K562 (cell line): Measurements from ENCODE around the gene RNU6-9. TPM values are rescaled to one million over a fixed set of nuclear protein-coding genes. Genes with fewer than 3 reads are reported as not detected.

ENCODE experiments used
- AFF4 ChIP-seq: sonication (generic); formaldehyde crosslinking; IDR thresholded peaks from 2 replicates; pipeline ENCODE4 v1.8.0; 2023; ENCODE audit warnings: mild to moderate bottlenecking, missing genetic modification reagents
- CREB5 ChIP-seq: fragments of 250-450 bp; sonication (Bioruptor Pico); IDR thresholded peaks from 2 replicates; pipeline ENCODE4 v1.5.0; 2020; ENCODE audit warnings: mild to moderate bottlenecking
- ETV6 ChIP-seq, 3 experiments: fragments of 150-350 bp in 1 of 3; sonication (generic) in 1 of 3; formaldehyde crosslinking in 1 of 3; IDR thresholded peaks; 2 replicates each; pipeline versions ENCODE4 v1.6.1 to v1.8.0; 2014 to 2022; ENCODE audit warnings: borderline replicate concordance in 2 of 3, low read depth in 2 of 3, antibody characterized with exemption in 1 of 3, low read length in 1 of 3, mild to moderate bottlenecking in 1 of 3, missing genetic modification reagents in 1 of 3
- FIP1L1 ChIP-seq: fragments of 200-400 bp; formaldehyde crosslinking; IDR thresholded peaks from 2 replicates; pipeline ENCODE4 v1.6.1; 2018; ENCODE audit warnings: mild to moderate bottlenecking, low read depth, low read length; ENCODE audit not compliant: poor library complexity, severe bottlenecking
- FOXJ3 ChIP-seq: sonication (generic); formaldehyde crosslinking; IDR thresholded peaks from 2 replicates; pipeline ENCODE4 v1.4.0; 2020; ENCODE audit warnings: mild to moderate bottlenecking, missing genetic modification reagents
- FOXK2 ChIP-seq, 2 experiments: fragments of 450-650 bp; IDR thresholded peaks in 1 of 2; conservative IDR thresholded peaks in 1 of 2; 2 replicates each; pipeline ENCODE4 v1.6.1; 2016; ENCODE audit warnings: low read depth in 2 of 2, mild to moderate bottlenecking in 1 of 2
- FOXM1 ChIP-seq, 2 experiments: fragments of 450-650 bp in 1 of 2; sonication (generic) in 1 of 2; formaldehyde crosslinking in 1 of 2; IDR thresholded peaks; 2 replicates each; pipeline versions ENCODE4 v1.6.1 to v1.9.0; 2017 to 2022; ENCODE audit warnings: low read depth in 2 of 2, mild to moderate bottlenecking in 2 of 2, missing genetic modification reagents in 1 of 2, moderate library complexity in 1 of 2
- HMGN3 ChIP-seq: IDR thresholded peaks from 2 replicates; pipeline ENCODE4 v1.6.1; 2011; ENCODE audit warnings: borderline replicate concordance, low read depth, mild to moderate bottlenecking, mixed read lengths, low read length; ENCODE audit not compliant: insufficient read length; ENCODE audit errors: extremely low read depth
- ILK ChIP-seq: fragments of 450-650 bp; IDR thresholded peaks from 2 replicates; pipeline ENCODE4 v1.6.1; 2016; ENCODE audit warnings: missing genetic modification characterization, low read depth, mild to moderate bottlenecking, missing compliant biosample characterization, moderate library complexity, borderline replicate concordance
- NFIX ChIP-seq: fragments of 250-450 bp; sonication (Bioruptor Pico); IDR thresholded peaks from 2 replicates; pipeline ENCODE4 v1.4.0; 2020; ENCODE audit warnings: low read depth, mild to moderate bottlenecking, moderate library complexity
- PTRF ChIP-seq: fragments of 450-650 bp; IDR thresholded peaks from 2 replicates; pipeline ENCODE4 v1.6.1; 2016; ENCODE audit warnings: mild to moderate bottlenecking, missing genetic modification characterization, missing compliant biosample characterization
- SIX5 ChIP-seq, 2 experiments: IDR thresholded peaks; 2 replicates each; pipeline ENCODE4 v1.6.1; 2011; ENCODE audit warnings: low read length in 2 of 2, borderline replicate concordance in 1 of 2, low read depth in 1 of 2, mild to moderate bottlenecking in 1 of 2, moderate library complexity in 1 of 2; ENCODE audit not compliant: insufficient read depth in 1 of 2
- SMAD1 ChIP-seq: fragments of 150-350 bp; IDR thresholded peaks from 2 replicates; pipeline ENCODE4 v1.6.1; 2014; ENCODE audit warnings: low read length, low read depth; ENCODE audit not compliant: partially characterized antibody
- SREBF1 ChIP-seq: fragments of 150-350 bp; IDR thresholded peaks from 2 replicates; pipeline ENCODE4 v1.6.1; 2014; ENCODE audit warnings: antibody characterized with exemption, low read depth, low read length, borderline replicate concordance
- ZBTB9 ChIP-seq: fragments of 450-650 bp; formaldehyde crosslinking; IDR thresholded peaks from 2 replicates; pipeline ENCODE4 v1.4.0; 2020; ENCODE audit warnings: mild to moderate bottlenecking, moderate library complexity
- ZNF551 ChIP-seq: fragments of 250-450 bp; sonication (Bioruptor Pico); IDR thresholded peaks from 2 replicates; pipeline ENCODE4 v1.5.0; 2021; ENCODE audit warnings: mild to moderate bottlenecking, moderate library complexity
- polyA plus RNA-seq, 8 experiments: library from polyadenylated mRNA; depleted of rRNA in 4 of 8; stranded (reverse) in 5 of 8; unstranded in 3 of 8; fragments of >200 nt; fragmentation: Nextera tagmentation in 2 of 8; fragmentation: Illumina TruSeq in 1 of 8; extraction: Ambion mirVana in 2 of 8; extraction: Trizol in 1 of 8; gene quantifications; 2 replicates each; pipeline versions ENCODE4 v1.2.1 to v1.2.3, GENCODE V29; 2011 to 2014; ENCODE audit warnings: inconsistent platforms in 1 of 8, missing spikeins in 1 of 8
- total RNA-seq, 7 experiments: library from RNA; depleted of rRNA in 6 of 7; stranded (reverse); fragments of >200 nt in 6 of 7; fragmentation: Illumina TruSeq in 2 of 7; extraction: Trizol in 2 of 7; gene quantifications; 2 replicates each; pipeline versions ENCODE4 v1.2.1 to v1.2.3, GENCODE V29; 2011 to 2021; ENCODE audit warnings: low replicate concordance in 1 of 7

Gene RNU6-9
- total and polyA plus RNA-seq, 9 of the 15 experiments (the other 6 are each of a cell fraction or from before 2014, with no cell fraction given), result not detected

- no peak for TF ChIP-seq SIX5 (IDR thresholded peaks at IDR 0.05; ENCODE audit: borderline replicate concordance in 1 of 2, insufficient read depth in 1 of 2, low read depth in 1 of 2, low read length in 2 of 2)
- no peak for TF ChIP-seq AFF4 (CRISPR knock-in tag)
- TF ChIP-seq FOXM1 (IDR thresholded peaks at IDR 0.05; ENCODE audit: low read depth), result no peak
- peak; percentile 89 for TF ChIP-seq FOXM1 (CRISPR knock-in tag; IDR thresholded peaks at IDR 0.05; ENCODE audit: low read depth)
- TF ChIP-seq SMAD1, result no peak
- no peak for TF ChIP-seq ILK (tag)
- no peak for TF ChIP-seq FOXK2 (conservative IDR thresholded peaks at IDR 0.05 in 1 of 2, IDR thresholded peaks at IDR 0.05 in 1 of 2; ENCODE audit: low read depth in 2 of 2)
- TF ChIP-seq NFIX, result no peak
- TF ChIP-seq HMGN3, result no peak
- TF ChIP-seq CREB5, result no peak
- no peak for TF ChIP-seq ETV6 (IDR thresholded peaks at IDR 0.05; ENCODE audit: borderline replicate concordance in 1 of 2, low read depth in 2 of 2, low read length in 1 of 2)
- TF ChIP-seq ETV6 (CRISPR knock-in tag; IDR thresholded peaks at IDR 0.05; ENCODE audit: borderline replicate concordance), result no peak
- TF ChIP-seq PTRF (tag), result no peak
- no peak for TF ChIP-seq FIP1L1
- TF ChIP-seq ZNF551 (CRISPR knock-in tag), result no peak
- no peak for TF ChIP-seq ZBTB9 (CRISPR knock-in tag)
- no peak for TF ChIP-seq SREBF1
- TF ChIP-seq FOXJ3 (CRISPR knock-in tag), result no peak
Observed at GRCh38 chr19:925087-925525, 31.8 kb downstream of the RNU6-9 start (continued).
